Measurements from ENCODE around the gene C10orf53.

Gene C10orf53

DNA sequence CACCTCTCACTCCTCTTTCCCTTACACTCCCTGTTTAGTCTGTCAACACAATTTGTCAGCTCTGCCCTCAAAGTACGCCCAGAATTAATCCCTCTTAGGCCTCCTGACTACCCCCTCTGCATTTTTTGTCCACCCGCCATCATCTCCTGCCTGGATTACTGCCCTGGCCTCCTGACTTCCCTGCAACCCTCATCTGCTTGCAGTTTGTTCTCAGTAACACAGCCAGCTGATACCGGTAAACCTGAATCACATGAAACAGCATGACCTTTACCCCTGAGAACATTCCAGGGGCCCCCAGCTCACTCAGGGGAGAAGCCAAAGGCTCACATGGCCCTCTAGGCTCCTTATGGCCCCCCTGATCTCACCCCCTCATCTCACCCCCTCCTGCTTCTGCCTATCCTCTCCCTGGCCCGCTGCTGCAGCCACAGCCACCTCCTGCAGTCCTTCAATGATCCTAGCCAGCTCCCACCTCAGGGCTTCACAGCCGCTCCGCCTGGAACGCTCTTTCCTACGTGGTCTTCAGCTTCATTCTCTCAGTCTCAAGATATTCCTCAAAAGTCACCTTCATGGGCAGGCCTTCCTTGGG lies 8.9 kb downstream of the C10orf53 start:
- ChIA-PET CTCF (no interaction called here), POLR2A (ENCODE audit: low non-redundant PET) (no interaction called here)
- no peak for TF ChIP-seq CTCF (conservative IDR thresholded peaks at IDR 0.05; ENCODE audit: low read depth)
- no peak overlapping the region for H3K27ac ChIP-seq
- DNase-seq (ENCODE audit: low spot score), result no peak

- TF ChIP-seq CTCF (conservative IDR thresholded peaks at IDR 0.05; ENCODE audit: low read depth), result no peak
- POLR2A ChIA-PET (ENCODE audit: low non-redundant PET), result no interaction called here
These were observed 9.5 kb downstream of the C10orf53 start for GRCh38 chr10:49688920-49689319.

DNA sequence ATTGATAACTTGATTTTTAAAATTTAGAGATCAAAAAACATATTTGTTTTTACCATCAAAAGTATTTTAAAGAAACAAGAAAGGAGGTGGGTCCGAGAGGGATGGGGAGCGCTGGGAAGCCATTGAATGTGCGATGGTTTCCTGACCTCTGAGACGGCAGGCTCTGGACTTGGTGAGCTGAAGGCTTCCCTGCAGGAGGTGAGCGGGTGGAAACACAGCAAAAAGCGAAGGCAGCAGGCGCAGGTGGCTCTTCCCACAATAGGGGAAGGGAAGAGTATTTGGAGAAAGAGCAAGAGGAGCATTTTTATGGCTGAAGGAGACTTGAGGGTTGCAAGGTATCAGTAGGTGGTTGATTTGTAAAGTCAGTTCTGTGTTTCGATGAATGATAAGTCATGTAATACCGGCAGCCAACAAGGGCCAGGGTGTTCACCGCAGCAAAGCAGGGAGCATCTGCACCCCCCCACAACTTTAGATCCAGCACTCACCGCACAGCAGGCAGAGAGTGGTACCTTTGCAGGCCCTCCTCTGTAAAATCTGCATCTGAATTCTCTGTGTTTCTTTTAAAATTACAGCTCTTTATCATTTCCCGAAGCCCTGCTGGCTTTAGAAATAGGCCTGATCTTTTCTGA lies 10.5 kb downstream of the C10orf53 start:
- no peak overlapping the region for H3K27ac ChIP-seq
- TF ChIP-seq CTCF (conservative IDR thresholded peaks at IDR 0.05; ENCODE audit: low read depth), result no peak
- CTCF ChIA-PET, result no interaction called here
- POLR2A ChIA-PET (ENCODE audit: low non-redundant PET), result no interaction called here
- no peak for DNase-seq (ENCODE audit: low spot score)

More at GRCh38 chr10:49688920-49689319, 9.5 kb downstream of the C10orf53 start:
- DNase-seq (ENCODE audit: low spot score), result no peak
- H3K27ac ChIP-seq, result no peak overlapping the region
- CTCF ChIA-PET, result no interaction called here

DNA sequence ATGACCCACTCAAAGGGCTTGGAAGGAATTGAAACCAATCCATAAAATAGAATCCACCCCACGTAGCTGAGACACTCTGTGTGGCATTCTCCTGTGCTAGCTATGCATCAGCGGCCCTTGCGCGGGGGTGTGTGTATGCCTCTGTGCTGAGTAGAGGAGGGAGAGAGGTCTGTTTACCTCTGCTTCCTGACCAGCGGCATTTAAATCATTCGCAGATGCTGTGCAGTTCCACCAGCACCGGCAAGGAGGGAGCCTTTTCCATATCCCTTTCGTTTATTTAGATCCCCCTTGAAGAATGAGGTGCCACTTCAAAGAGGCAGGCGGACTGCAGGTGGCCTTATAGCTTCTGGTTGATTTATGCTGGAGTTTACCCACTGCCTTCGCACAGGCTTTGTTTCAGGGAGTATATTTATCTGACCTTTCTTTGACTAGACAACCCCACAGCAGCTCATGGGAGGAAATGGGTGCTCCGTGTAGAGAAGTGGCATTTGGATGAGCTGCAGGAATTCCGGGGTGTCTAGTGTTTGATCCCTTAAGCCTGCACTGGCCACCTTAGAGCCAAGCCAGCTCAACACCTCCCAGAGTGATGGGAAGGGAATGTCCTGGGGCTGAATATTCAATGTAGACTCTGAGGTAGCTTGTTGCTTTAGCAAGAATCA lies 11.4 kb downstream of the C10orf53 start:
- ChIA-PET CTCF (no interaction called here), POLR2A (ENCODE audit: low non-redundant PET) (no interaction called here)
- TF ChIP-seq CTCF (conservative IDR thresholded peaks at IDR 0.05; ENCODE audit: low read depth), result no peak
- H3K27ac ChIP-seq, result no peak overlapping the region
- DNase-seq (ENCODE audit: low spot score), result no peak

- ChIA-PET POLR2A (ENCODE audit: low non-redundant PET) (no interaction called here), CTCF (no interaction called here)
- DNase-seq (ENCODE audit: low spot score), result no peak
- no peak for TF ChIP-seq CTCF (conservative IDR thresholded peaks at IDR 0.05; ENCODE audit: low read depth)
- no peak overlapping the region for H3K27ac ChIP-seq
These were observed 12.1 kb downstream of the C10orf53 start for GRCh38 chr10:49691588-49691987.

- CTCF ChIA-PET, result no interaction called here
These were observed 15.0 kb downstream of the C10orf53 start for GRCh38 chr10:49694466-49694865.

More at GRCh38 chr10:49694466-49694865, 15.0 kb downstream of the C10orf53 start:
- no peak overlapping the region for H3K27ac ChIP-seq
- no peak for DNase-seq (ENCODE audit: low spot score)
- no peak for TF ChIP-seq CTCF (conservative IDR thresholded peaks at IDR 0.05; ENCODE audit: low read depth)
- POLR2A ChIA-PET (ENCODE audit: low non-redundant PET), result no interaction called here

All from RWPE1 (cell line).